GM12878 (cell line): ENCODE data around the gene ERBB3. TPM values are rescaled to one million over a fixed set of nuclear protein-coding genes. Genes with fewer than 3 reads are reported as not detected.

Source experiments
- ASH2L ChIP-seq: fragments of 300-600, 200-600 bp; sonication (generic); IDR thresholded peaks from 2 replicates; pipeline ENCODE4 v1.6.1; 2017; ENCODE audit warnings: low read depth, mild to moderate bottlenecking, borderline replicate concordance
- E4F1 ChIP-seq: fragments of 450-650 bp; IDR thresholded peaks from 2 replicates; pipeline ENCODE4 v1.6.1; 2018; ENCODE audit warnings: borderline replicate concordance, mild to moderate bottlenecking; ENCODE audit not compliant: partially characterized antibody
- ETV6 ChIP-seq, 2 experiments: fragments of 450-650 bp in 1 of 2; IDR thresholded peaks in 1 of 2; conservative IDR thresholded peaks in 1 of 2; 2 replicates each; pipeline ENCODE4 v1.6.1; 2014; ENCODE audit warnings: antibody characterized with exemption in 1 of 2, borderline replicate concordance in 1 of 2, low read depth in 1 of 2, mild to moderate bottlenecking in 1 of 2, moderate library complexity in 1 of 2
- NFYA ChIP-seq: IDR thresholded peaks from 2 replicates; pipeline ENCODE4 v1.6.1; 2011; ENCODE audit warnings: low read depth, mild to moderate bottlenecking, low read length, improper control_type of control experiment, borderline replicate concordance
- NR2C2 ChIP-seq: IDR thresholded peaks from 2 replicates; pipeline ENCODE4 v1.6.1; 2011; ENCODE audit warnings: borderline replicate concordance, low read depth; ENCODE audit not compliant: control insufficient read depth, insufficient read length
- PKNOX1 ChIP-seq: fragments of 450-650 bp; IDR thresholded peaks from 2 replicates; pipeline ENCODE4 v1.6.1; 2016; ENCODE audit warnings: mild to moderate bottlenecking
- PML ChIP-seq: IDR thresholded peaks from 2 replicates; pipeline ENCODE4 v1.6.1; 2012; ENCODE audit warnings: low read length, inconsistent platforms
- SMAD1 ChIP-seq: fragments of 450-650 bp; IDR thresholded peaks from 2 replicates; pipeline ENCODE4 v1.6.1; 2018; ENCODE audit warnings: mild to moderate bottlenecking, low read depth; ENCODE audit not compliant: partially characterized antibody
- SREBF1 ChIP-seq: IDR thresholded peaks from 2 replicates; pipeline ENCODE4 v1.6.1; 2012; ENCODE audit warnings: mild to moderate bottlenecking, low read length
- TCF7 ChIP-seq: IDR thresholded peaks from 2 replicates; pipeline ENCODE4 v1.6.1; 2014; ENCODE audit warnings: antibody characterized with exemption, borderline replicate concordance
- polyA plus RNA-seq, 11 experiments: library from polyadenylated mRNA; depleted of rRNA in 4 of 11; unstranded in 6 of 11; stranded (reverse) in 5 of 11; fragments of >200 nt; fragmentation: Nextera tagmentation in 4 of 11; fragmentation: Illumina TruSeq in 1 of 11; extraction: Ambion mirVana in 4 of 11; extraction: Trizol in 1 of 11; gene quantifications; 1 replicate in 1 of 11; 2 replicates in 10 of 11; pipeline versions ENCODE4 v1.2.1 to v1.2.3, GENCODE V29; 2011 to 2016; ENCODE audit warnings: inconsistent platforms in 2 of 11, missing spikeins in 2 of 11, low read depth in 1 of 11
- total RNA-seq, 4 experiments: library from RNA; depleted of rRNA in 3 of 4; stranded (reverse); fragments of >200 nt in 3 of 4; fragmentation: Illumina TruSeq in 1 of 4; extraction: Trizol in 1 of 4; gene quantifications; 2 replicates each; pipeline versions ENCODE4 v1.2.1 to v1.2.3, GENCODE V29; 2013 to 2021
- TF ChIP-seq, protein P1 (sequence below), 3 experiments: IDR thresholded peaks in 2 of 3; conservative IDR thresholded peaks in 1 of 3; 2 replicates each; pipeline ENCODE4 v1.5.1; 2011; ENCODE audit warnings: low read depth in 3 of 3, low read length in 3 of 3, mild to moderate bottlenecking in 3 of 3, control low read depth in 2 of 3, moderate library complexity in 2 of 3, inconsistent platforms in 1 of 3, mixed read lengths in 1 of 3; ENCODE audit not compliant: control insufficient read depth in 2 of 3, insufficient read depth in 1 of 3; ENCODE audit errors: extremely low read depth in 1 of 3
- TF ChIP-seq, protein P2 (sequence below): IDR thresholded peaks from 2 replicates; pipeline ENCODE4 v1.6.1; 2011; ENCODE audit warnings: borderline replicate concordance, low read depth, mild to moderate bottlenecking, moderate library complexity, low read length; ENCODE audit not compliant: insufficient read depth, poor library complexity, severe bottlenecking
- TF ChIP-seq, protein P3 (sequence below): IDR thresholded peaks from 2 replicates; pipeline ENCODE4 v1.6.1; 2012; ENCODE audit warnings: low read depth, low read length, improper control_type of control experiment
- TF ChIP-seq, protein P4 (sequence below): fragments of 450-650 bp; IDR thresholded peaks from 2 replicates; pipeline ENCODE4 v1.6.1; 2017; ENCODE audit warnings: mild to moderate bottlenecking, moderate library complexity

The ERBB3 gene
- total and polyA plus RNA-seq, 10 of the 15 experiments (the other 5 are each of a cell fraction or from before 2014, with no cell fraction given): 0.03 to 0.72 (median 0.04) TPM; not detected in 5

GRCh38 chr12:56117778-56118687, 38.1 kb downstream of the ERBB3 start, which contains the start of gene ZC3H10 (continued):
- TF ChIP-seq TCF7 (no peak), NFYA (no peak), SMAD1 (peak; percentile 73), SREBF1 (peak; percentile 54; the same call in 1 of the 2 replicates), NR2C2 (peak; percentile 41), PKNOX1 (peak; percentile 83), ASH2L (no peak), E4F1 (peak; percentile 98), PML (peak; percentile 98), ETV6 (conservative IDR thresholded peaks at IDR 0.05 in 1 of 2, IDR thresholded peaks at IDR 0.05 in 1 of 2; ENCODE audit: borderline replicate concordance in 1 of 2, low read depth in 1 of 2) (peak; percentile 92 to 98; a peak in 3 of 4 replicates)
- TF ChIP-seq, protein P1, sequence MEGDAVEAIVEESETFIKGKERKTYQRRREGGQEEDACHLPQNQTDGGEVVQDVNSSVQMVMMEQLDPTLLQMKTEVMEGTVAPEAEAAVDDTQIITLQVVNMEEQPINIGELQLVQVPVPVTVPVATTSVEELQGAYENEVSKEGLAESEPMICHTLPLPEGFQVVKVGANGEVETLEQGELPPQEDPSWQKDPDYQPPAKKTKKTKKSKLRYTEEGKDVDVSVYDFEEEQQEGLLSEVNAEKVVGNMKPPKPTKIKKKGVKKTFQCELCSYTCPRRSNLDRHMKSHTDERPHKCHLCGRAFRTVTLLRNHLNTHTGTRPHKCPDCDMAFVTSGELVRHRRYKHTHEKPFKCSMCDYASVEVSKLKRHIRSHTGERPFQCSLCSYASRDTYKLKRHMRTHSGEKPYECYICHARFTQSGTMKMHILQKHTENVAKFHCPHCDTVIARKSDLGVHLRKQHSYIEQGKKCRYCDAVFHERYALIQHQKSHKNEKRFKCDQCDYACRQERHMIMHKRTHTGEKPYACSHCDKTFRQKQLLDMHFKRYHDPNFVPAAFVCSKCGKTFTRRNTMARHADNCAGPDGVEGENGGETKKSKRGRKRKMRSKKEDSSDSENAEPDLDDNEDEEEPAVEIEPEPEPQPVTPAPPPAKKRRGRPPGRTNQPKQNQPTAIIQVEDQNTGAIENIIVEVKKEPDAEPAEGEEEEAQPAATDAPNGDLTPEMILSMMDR (IDR thresholded peaks at IDR 0.05 in 2 of 3, conservative IDR thresholded peaks at IDR 0.05 in 1 of 3; ENCODE audit: control insufficient read depth in 2 of 3, extremely low read depth in 1 of 3, insufficient read depth in 1 of 3, low read depth in 3 of 3, low read length in 3 of 3): peak; percentile 40 to 69 (median 48)
- TF ChIP-seq, protein P2, sequence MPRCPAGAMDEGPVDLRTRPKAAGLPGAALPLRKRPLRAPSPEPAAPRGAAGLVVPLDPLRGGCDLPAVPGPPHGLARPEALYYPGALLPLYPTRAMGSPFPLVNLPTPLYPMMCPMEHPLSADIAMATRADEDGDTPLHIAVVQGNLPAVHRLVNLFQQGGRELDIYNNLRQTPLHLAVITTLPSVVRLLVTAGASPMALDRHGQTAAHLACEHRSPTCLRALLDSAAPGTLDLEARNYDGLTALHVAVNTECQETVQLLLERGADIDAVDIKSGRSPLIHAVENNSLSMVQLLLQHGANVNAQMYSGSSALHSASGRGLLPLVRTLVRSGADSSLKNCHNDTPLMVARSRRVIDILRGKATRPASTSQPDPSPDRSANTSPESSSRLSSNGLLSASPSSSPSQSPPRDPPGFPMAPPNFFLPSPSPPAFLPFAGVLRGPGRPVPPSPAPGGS: peak; percentile 86
- TF ChIP-seq, protein P3, sequence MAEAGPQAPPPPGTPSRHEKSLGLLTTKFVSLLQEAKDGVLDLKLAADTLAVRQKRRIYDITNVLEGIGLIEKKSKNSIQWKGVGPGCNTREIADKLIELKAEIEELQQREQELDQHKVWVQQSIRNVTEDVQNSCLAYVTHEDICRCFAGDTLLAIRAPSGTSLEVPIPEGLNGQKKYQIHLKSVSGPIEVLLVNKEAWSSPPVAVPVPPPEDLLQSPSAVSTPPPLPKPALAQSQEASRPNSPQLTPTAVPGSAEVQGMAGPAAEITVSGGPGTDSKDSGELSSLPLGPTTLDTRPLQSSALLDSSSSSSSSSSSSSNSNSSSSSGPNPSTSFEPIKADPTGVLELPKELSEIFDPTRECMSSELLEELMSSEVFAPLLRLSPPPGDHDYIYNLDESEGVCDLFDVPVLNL: peak; percentile 84
- TF ChIP-seq, protein P4, sequence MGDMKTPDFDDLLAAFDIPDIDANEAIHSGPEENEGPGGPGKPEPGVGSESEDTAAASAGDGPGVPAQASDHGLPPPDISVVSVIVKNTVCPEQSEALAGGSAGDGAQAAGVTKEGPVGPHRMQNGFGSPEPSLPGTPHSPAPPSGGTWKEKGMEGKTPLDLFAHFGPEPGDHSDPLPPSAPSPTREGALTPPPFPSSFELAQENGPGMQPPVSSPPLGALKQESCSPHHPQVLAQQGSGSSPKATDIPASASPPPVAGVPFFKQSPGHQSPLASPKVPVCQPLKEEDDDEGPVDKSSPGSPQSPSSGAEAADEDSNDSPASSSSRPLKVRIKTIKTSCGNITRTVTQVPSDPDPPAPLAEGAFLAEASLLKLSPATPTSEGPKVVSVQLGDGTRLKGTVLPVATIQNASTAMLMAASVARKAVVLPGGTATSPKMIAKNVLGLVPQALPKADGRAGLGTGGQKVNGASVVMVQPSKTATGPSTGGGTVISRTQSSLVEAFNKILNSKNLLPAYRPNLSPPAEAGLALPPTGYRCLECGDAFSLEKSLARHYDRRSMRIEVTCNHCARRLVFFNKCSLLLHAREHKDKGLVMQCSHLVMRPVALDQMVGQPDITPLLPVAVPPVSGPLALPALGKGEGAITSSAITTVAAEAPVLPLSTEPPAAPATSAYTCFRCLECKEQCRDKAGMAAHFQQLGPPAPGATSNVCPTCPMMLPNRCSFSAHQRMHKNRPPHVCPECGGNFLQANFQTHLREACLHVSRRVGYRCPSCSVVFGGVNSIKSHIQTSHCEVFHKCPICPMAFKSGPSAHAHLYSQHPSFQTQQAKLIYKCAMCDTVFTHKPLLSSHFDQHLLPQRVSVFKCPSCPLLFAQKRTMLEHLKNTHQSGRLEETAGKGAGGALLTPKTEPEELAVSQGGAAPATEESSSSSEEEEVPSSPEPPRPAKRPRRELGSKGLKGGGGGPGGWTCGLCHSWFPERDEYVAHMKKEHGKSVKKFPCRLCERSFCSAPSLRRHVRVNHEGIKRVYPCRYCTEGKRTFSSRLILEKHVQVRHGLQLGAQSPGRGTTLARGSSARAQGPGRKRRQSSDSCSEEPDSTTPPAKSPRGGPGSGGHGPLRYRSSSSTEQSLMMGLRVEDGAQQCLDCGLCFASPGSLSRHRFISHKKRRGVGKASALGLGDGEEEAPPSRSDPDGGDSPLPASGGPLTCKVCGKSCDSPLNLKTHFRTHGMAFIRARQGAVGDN: peak; percentile 62
